ENCODE data around the gene SLC2A13. TPM values are rescaled to one million over a fixed set of nuclear protein-coding genes. Genes with fewer than 3 reads are reported as not detected.

The SLC2A13 gene
- total RNA-seq, 2 donors from 2014 or later, result 14.5 to 20.0 TPM

DNA sequence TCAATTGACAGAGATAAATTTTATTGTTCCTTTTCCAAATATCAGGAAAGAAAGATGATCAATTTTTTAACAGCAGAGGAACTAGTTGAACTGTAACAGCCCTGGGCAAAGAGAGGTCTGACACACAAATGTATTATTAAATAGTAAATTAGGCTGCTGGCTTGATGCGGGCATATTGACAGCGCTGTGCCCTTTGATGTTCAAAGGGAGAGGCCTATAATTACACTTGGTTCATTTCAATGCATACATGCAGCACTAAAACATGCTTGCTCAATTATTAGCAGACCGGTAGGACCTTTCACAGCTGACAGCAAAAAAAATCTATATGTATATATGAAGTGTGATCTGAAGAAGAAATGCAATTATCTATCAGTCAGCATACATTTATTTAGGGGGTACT, 219.8 kb downstream of the SLC2A13 start:
- TF ChIP-seq, protein P1, sequence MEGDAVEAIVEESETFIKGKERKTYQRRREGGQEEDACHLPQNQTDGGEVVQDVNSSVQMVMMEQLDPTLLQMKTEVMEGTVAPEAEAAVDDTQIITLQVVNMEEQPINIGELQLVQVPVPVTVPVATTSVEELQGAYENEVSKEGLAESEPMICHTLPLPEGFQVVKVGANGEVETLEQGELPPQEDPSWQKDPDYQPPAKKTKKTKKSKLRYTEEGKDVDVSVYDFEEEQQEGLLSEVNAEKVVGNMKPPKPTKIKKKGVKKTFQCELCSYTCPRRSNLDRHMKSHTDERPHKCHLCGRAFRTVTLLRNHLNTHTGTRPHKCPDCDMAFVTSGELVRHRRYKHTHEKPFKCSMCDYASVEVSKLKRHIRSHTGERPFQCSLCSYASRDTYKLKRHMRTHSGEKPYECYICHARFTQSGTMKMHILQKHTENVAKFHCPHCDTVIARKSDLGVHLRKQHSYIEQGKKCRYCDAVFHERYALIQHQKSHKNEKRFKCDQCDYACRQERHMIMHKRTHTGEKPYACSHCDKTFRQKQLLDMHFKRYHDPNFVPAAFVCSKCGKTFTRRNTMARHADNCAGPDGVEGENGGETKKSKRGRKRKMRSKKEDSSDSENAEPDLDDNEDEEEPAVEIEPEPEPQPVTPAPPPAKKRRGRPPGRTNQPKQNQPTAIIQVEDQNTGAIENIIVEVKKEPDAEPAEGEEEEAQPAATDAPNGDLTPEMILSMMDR (IDR thresholded peaks at IDR 0.05), result no peak
- DNase-seq (ENCODE audit: low spot score) (no peak), ATAC-seq (ENCODE audit: insufficient number of reproducible peaks, low FRiP score, low read depth) (no peak)
- H3K27me3 ChIP-seq (replicated peaks; ENCODE audit: insufficient read depth), result no peaks in the 10 kb centered on the region
- H3K9me3 ChIP-seq, result no peaks in the 10 kb centered on the region
- H3K36me3 ChIP-seq, result no peaks in the 10 kb centered on the region
- no peaks in the 10 kb centered on the region for H3K4me1 ChIP-seq (ENCODE audit: control insufficient read depth in 1 of 2, low read depth in 2 of 2)
- no peak overlapping the region for H3K27ac ChIP-seq
- H3K4me3 ChIP-seq, result no peak overlapping the region

- no peak overlapping the region for H3K4me3 ChIP-seq
- no peaks in the 10 kb centered on the region for H3K36me3 ChIP-seq
- TF ChIP-seq, protein P1 (IDR thresholded peaks at IDR 0.05), result no peak
- ATAC-seq (ENCODE audit: insufficient number of reproducible peaks, low FRiP score, low read depth) (no peak), DNase-seq (ENCODE audit: low spot score) (no peak)
- no peaks in the 10 kb centered on the region for H3K27me3 ChIP-seq (replicated peaks; ENCODE audit: insufficient read depth)
- no peaks in the 10 kb centered on the region for H3K9me3 ChIP-seq
- no peaks in the 10 kb centered on the region for H3K4me1 ChIP-seq (ENCODE audit: control insufficient read depth in 1 of 2, low read depth in 2 of 2)
- H3K27ac ChIP-seq, result no peak overlapping the region
Observed at GRCh38 chr12:39884616-39885125, 221.2 kb downstream of the SLC2A13 start.

- H3K27ac ChIP-seq, result no peak overlapping the region
- TF ChIP-seq, protein P1 (IDR thresholded peaks at IDR 0.05), result no peak
- no peak for DNase-seq (ENCODE audit: low spot score)
- H3K36me3 ChIP-seq, result no peaks in the 10 kb centered on the region
- H3K4me3 ChIP-seq, result no peak overlapping the region
- no peaks in the 10 kb centered on the region for H3K27me3 ChIP-seq (replicated peaks; ENCODE audit: insufficient read depth)
- H3K9me3 ChIP-seq, result peaks cover 6% of the 10 kb centered on the region
- no peaks in the 10 kb centered on the region for H3K4me1 ChIP-seq (ENCODE audit: control insufficient read depth in 1 of 2, low read depth in 2 of 2)
- no peak for ATAC-seq (ENCODE audit: insufficient number of reproducible peaks, low FRiP score, low read depth)
Observed at GRCh38 chr12:39883411-39883810, 222.5 kb downstream of the SLC2A13 start.

GRCh38 chr12:39878753-39879152, 227.1 kb downstream of the SLC2A13 start:
- ATAC-seq (ENCODE audit: insufficient number of reproducible peaks, low FRiP score, low read depth), result no peak
- H3K4me1 ChIP-seq (ENCODE audit: control insufficient read depth in 1 of 2, low read depth in 2 of 2), result no peaks in the 10 kb centered on the region
- H3K4me3 ChIP-seq, result no peak overlapping the region
- no peaks in the 10 kb centered on the region for H3K36me3 ChIP-seq
- no peak for DNase-seq (ENCODE audit: low spot score)
- peaks cover 7% of the 10 kb centered on the region for H3K9me3 ChIP-seq
- H3K27ac ChIP-seq, result no peak overlapping the region
- H3K27me3 ChIP-seq (replicated peaks; ENCODE audit: insufficient read depth), result no peaks in the 10 kb centered on the region
- TF ChIP-seq, protein P1 (IDR thresholded peaks at IDR 0.05), result no peak

DNA sequence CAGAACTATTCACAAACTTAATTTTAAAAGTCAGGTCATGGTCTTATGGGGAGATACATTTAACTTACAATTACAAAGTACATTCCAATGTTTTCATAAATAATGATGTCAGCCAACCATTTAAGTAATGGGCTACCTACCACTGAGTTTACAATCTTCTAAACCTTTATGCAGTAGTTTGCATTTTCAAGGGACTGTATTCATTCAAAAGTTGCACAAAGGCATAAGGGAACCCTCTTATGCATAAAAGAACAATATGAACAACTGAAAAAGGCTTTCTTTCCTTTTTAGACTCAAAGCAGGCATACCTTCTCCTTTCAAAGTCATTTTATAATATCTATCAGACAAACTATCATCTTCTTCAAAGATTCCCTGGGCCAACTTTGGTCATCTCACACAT, 230.2 kb downstream of the SLC2A13 start:
- Histone ChIP-seq H3K27ac (no peak overlapping the region), H3K4me3 (no peak overlapping the region), H3K4me1 (ENCODE audit: control insufficient read depth in 1 of 2, low read depth in 2 of 2) (no peaks in the 10 kb centered on the region), H3K9me3 (peaks cover 7% of the 10 kb centered on the region), H3K36me3 (no peaks in the 10 kb centered on the region), H3K27me3 (replicated peaks; ENCODE audit: insufficient read depth) (no peaks in the 10 kb centered on the region)
- ATAC-seq (ENCODE audit: insufficient number of reproducible peaks, low FRiP score, low read depth), result no peak
- DNase-seq (ENCODE audit: low spot score), result no peak
- TF ChIP-seq, protein P1 (IDR thresholded peaks at IDR 0.05), result no peak

Measured in thoracic aorta (tissue), 2 donors.